Coronary artery (tissue), 2 donors: ENCODE data around the gene ATCAY.

Experiments
- DNase-seq: peaks from one replicate; pipeline ENCODE4 v3.0.0-alpha.2; 2017; ENCODE audit warnings: low spot score
- H3K27ac ChIP-seq, 2 donors: fragments of 200-600 bp; sonication (generic); one replicate each; pipeline ENCODE4 v1.5.1; 2016 to 2019
- H3K4me3 ChIP-seq: fragments of 200-600 bp; sonication (generic); 2 replicates; pipeline ENCODE4 v1.5.1; 2016; ENCODE audit warnings: mild to moderate bottlenecking, moderate library complexity
- TF ChIP-seq, protein P1 (sequence below): fragments of 200-600 bp; sonication (generic); IDR thresholded peaks from one replicate; pipeline ENCODE4 v1.5.1; 2019; ENCODE audit warnings: antibody characterized with exemption

The ATCAY gene

DNA sequence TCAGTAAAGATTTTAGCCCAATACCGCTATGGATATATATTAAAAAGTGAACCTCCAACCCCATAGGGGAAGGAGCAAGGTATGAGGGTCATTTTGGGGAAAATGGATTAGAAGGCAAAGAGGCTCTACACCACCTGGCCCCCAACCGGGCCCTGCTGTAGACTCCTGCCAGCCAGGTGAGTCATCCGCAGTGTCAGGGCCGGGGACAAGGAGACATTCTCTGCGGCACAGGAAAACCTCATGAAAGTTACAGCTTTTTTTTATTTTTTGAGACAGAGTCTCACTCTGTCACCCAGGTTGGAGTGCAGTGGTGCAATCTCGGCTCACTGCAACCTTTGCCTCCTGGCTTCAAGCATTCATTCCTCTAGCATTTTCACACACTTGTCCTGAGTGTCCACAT is 43.6 kb upstream of the ATCAY start:
- Histone ChIP-seq H3K27ac (no peak overlapping the region), H3K4me3 (no peak overlapping the region)
- TF ChIP-seq, protein P1, sequence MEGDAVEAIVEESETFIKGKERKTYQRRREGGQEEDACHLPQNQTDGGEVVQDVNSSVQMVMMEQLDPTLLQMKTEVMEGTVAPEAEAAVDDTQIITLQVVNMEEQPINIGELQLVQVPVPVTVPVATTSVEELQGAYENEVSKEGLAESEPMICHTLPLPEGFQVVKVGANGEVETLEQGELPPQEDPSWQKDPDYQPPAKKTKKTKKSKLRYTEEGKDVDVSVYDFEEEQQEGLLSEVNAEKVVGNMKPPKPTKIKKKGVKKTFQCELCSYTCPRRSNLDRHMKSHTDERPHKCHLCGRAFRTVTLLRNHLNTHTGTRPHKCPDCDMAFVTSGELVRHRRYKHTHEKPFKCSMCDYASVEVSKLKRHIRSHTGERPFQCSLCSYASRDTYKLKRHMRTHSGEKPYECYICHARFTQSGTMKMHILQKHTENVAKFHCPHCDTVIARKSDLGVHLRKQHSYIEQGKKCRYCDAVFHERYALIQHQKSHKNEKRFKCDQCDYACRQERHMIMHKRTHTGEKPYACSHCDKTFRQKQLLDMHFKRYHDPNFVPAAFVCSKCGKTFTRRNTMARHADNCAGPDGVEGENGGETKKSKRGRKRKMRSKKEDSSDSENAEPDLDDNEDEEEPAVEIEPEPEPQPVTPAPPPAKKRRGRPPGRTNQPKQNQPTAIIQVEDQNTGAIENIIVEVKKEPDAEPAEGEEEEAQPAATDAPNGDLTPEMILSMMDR: no peak
- DNase-seq: no peak

- no peak for DNase-seq
- no peak overlapping the region for H3K27ac ChIP-seq
- H3K4me3 ChIP-seq: no peak overlapping the region
- TF ChIP-seq, protein P1: no peak
Observed at GRCh38 chr19:3837332-3837731, 43.2 kb upstream of the ATCAY start.

- no peak for DNase-seq
- H3K4me3 ChIP-seq: no peak overlapping the region
- TF ChIP-seq, protein P1: no peak
- H3K27ac ChIP-seq: no peak overlapping the region
Observed at GRCh38 chr19:3837922-3838321, 42.6 kb upstream of the ATCAY start.

DNA sequence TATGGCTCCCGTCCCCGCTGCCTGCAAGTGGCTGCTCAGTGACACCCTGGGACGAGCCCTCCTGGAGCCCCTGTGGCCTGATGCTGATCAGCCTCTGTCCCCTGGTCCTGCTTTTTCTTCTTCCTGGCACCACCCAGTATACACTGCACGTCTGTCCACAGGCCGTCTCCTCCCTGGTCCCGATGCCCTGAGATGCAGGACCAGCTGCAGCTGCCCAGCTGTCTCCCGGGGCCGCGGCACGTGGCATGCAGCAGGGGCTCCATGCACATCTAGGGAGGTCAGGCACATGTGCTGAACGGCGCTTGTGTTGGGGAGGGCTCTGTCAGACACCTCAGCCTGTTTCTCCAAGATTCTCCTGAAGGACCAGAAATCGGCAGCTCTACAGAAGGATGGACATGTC is 41.8 kb upstream of the ATCAY start:
- DNase-seq: no peak
- H3K27ac ChIP-seq: no peak overlapping the region
- no peak overlapping the region for H3K4me3 ChIP-seq
- TF ChIP-seq, protein P1: no peak

DNA sequence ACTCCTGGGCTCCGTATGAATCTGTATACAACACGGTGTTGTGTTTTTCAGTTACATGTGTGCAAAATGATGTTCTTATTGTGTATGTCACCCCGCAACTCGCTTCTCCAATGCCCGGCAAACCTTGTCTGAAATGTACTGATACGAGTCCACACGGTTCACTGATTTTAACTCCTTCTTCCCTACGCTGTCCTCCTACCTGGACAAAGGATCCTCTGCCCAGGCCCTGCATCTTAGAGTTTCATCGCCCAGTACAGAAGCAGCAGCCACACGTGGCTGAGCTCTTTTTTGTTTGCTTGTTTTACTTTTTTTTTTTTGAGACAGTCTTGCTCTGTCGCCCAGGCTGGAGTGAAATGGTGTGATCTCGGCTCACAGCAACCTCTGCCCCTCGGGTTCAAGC is 40.5 kb upstream of the ATCAY start:
- DNase-seq: no peak
- Histone ChIP-seq H3K27ac (no peak overlapping the region), H3K4me3 (no peak overlapping the region)
- TF ChIP-seq, protein P1: no peak

DNA sequence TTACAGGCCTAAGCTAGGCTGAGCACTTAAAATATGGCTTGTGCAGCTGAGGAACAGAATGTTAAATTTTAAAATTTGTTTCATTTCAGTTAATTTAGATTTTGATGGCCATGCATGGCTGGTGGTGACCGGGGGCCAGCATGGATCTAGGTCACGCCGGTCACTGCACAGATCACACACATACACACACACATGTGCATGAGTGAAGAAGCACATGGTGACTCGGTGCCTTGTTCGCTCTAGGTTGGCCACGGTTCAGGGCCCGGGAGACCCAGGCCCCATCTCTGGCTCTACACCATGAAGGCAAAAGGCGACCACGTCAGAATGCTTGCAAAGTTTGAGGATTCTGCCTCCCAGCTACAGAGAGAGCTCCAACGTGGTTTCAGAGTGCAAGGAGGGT is 39.7 kb upstream of the ATCAY start:
- Histone ChIP-seq H3K4me3 (no peak overlapping the region), H3K27ac (no peak overlapping the region)
- TF ChIP-seq, protein P1: no peak
- DNase-seq: no peak

- Histone ChIP-seq H3K27ac (no peak overlapping the region), H3K4me3 (no peak overlapping the region)
- DNase-seq: no peak
- TF ChIP-seq, protein P1: no peak
Observed at GRCh38 chr19:3842948-3843347, 37.5 kb upstream of the ATCAY start.
